ENCODE measurements around the gene BRSK1. TPM values are rescaled to one million over a fixed set of nuclear protein-coding genes. Genes with fewer than 3 reads are reported as not detected.

Gene BRSK1
- total and polyA plus RNA-seq, 2 donors (not counting 1 experiment from before 2014, with no cell fraction given), result 5.1 TPM

GRCh38 chr19:55311797-55312196, 28.0 kb downstream of the BRSK1 start:
- DNase-seq (ENCODE audit: low read depth in 2 of 2), result no peak
- Histone ChIP-seq H3K79me2 (ENCODE audit: control insufficient read depth, insufficient read depth, low read length) (no peaks in the 10 kb centered on the region), H3K27ac (ENCODE audit: insufficient read depth, low read length) (no peak overlapping the region), H3K9ac (ENCODE audit: insufficient read depth, low read length) (no peak overlapping the region), H3K27me3 (ENCODE audit: control insufficient read depth, insufficient read depth, low read length) (no peaks in the 10 kb centered on the region), H3K4me1 (ENCODE audit: control insufficient read depth, extremely low read depth, insufficient read depth, low read length) (no peaks in the 10 kb centered on the region), H3K36me3 (ENCODE audit: control insufficient read depth, insufficient read depth, low read length) (peaks cover 1% of the 10 kb centered on the region), H4K20me1 (ENCODE audit: control insufficient read depth, extremely low read depth, insufficient read depth, low read length) (no peaks in the 10 kb centered on the region), H3K4me2 (ENCODE audit: extremely low read depth, insufficient read depth, low read length) (no peak overlapping the region), H3K9me3 (ENCODE audit: control insufficient read depth, insufficient read depth, low read depth, low read length) (no peaks in the 10 kb centered on the region), H3K4me3 (replicated peaks in 1 of 4; ENCODE audit: control extremely low read depth in 1 of 4, insufficient read depth in 1 of 4, low read depth in 3 of 4, low read length in 4 of 4) (no peak overlapping the region), H2AFZ (ENCODE audit: low read length) (no peak overlapping the region)
- TF ChIP-seq CTCF (conservative IDR thresholded peaks at IDR 0.05 in 1 of 2, IDR thresholded peaks at IDR 0.05 in 1 of 2; ENCODE audit: low read depth in 1 of 2, low read length in 2 of 2) (no peak), EZH2 (IDR thresholded peaks at IDR 0.05; ENCODE audit: low read length, missing control alignments) (no peak)

- Histone ChIP-seq H3K27me3 (ENCODE audit: control insufficient read depth, insufficient read depth, low read length) (no peaks in the 10 kb centered on the region), H3K36me3 (ENCODE audit: control insufficient read depth, insufficient read depth, low read length) (no peaks in the 10 kb centered on the region), H3K9me3 (ENCODE audit: control insufficient read depth, insufficient read depth, low read depth, low read length) (no peaks in the 10 kb centered on the region), H3K4me2 (ENCODE audit: extremely low read depth, insufficient read depth, low read length) (no peak overlapping the region), H2AFZ (ENCODE audit: low read length) (no peak overlapping the region), H3K27ac (ENCODE audit: insufficient read depth, low read length) (no peak overlapping the region), H4K20me1 (ENCODE audit: control insufficient read depth, extremely low read depth, insufficient read depth, low read length) (no peaks in the 10 kb centered on the region), H3K9ac (ENCODE audit: insufficient read depth, low read length) (no peak overlapping the region), H3K4me3 (replicated peaks in 1 of 4; ENCODE audit: control extremely low read depth in 1 of 4, insufficient read depth in 1 of 4, low read depth in 3 of 4, low read length in 4 of 4) (no peak overlapping the region), H3K79me2 (ENCODE audit: control insufficient read depth, insufficient read depth, low read length) (no peaks in the 10 kb centered on the region), H3K4me1 (ENCODE audit: control insufficient read depth, extremely low read depth, insufficient read depth, low read length) (no peaks in the 10 kb centered on the region)
- no peak for DNase-seq (ENCODE audit: low read depth in 2 of 2)
- no peak for TF ChIP-seq EZH2 (IDR thresholded peaks at IDR 0.05; ENCODE audit: low read length, missing control alignments)
- no peak for TF ChIP-seq CTCF (conservative IDR thresholded peaks at IDR 0.05 in 1 of 2, IDR thresholded peaks at IDR 0.05 in 1 of 2; ENCODE audit: low read depth in 1 of 2, low read length in 2 of 2)
These were observed 29.1 kb downstream of the BRSK1 start for GRCh38 chr19:55312621-55313512.

GRCh38 chr19:55314396-55314795, 30.6 kb downstream of the BRSK1 start:
- Histone ChIP-seq H3K4me1 (ENCODE audit: control insufficient read depth, extremely low read depth, insufficient read depth, low read length) (no peaks in the 10 kb centered on the region), H3K4me2 (ENCODE audit: extremely low read depth, insufficient read depth, low read length) (no peak overlapping the region), H3K9me3 (ENCODE audit: control insufficient read depth, insufficient read depth, low read depth, low read length) (no peaks in the 10 kb centered on the region), H3K36me3 (ENCODE audit: control insufficient read depth, insufficient read depth, low read length) (no peaks in the 10 kb centered on the region), H4K20me1 (ENCODE audit: control insufficient read depth, extremely low read depth, insufficient read depth, low read length) (no peaks in the 10 kb centered on the region), H3K79me2 (ENCODE audit: control insufficient read depth, insufficient read depth, low read length) (no peaks in the 10 kb centered on the region), H3K9ac (ENCODE audit: insufficient read depth, low read length) (no peak overlapping the region), H3K4me3 (replicated peaks in 1 of 4; ENCODE audit: control extremely low read depth in 1 of 4, insufficient read depth in 1 of 4, low read depth in 3 of 4, low read length in 4 of 4) (no peak overlapping the region), H3K27me3 (ENCODE audit: control insufficient read depth, insufficient read depth, low read length) (no peaks in the 10 kb centered on the region), H2AFZ (ENCODE audit: low read length) (no peak overlapping the region), H3K27ac (ENCODE audit: insufficient read depth, low read length) (no peak overlapping the region)
- TF ChIP-seq CTCF (conservative IDR thresholded peaks at IDR 0.05 in 1 of 2, IDR thresholded peaks at IDR 0.05 in 1 of 2; ENCODE audit: low read depth in 1 of 2, low read length in 2 of 2) (no peak), EZH2 (IDR thresholded peaks at IDR 0.05; ENCODE audit: low read length, missing control alignments) (no peak)
- DNase-seq (ENCODE audit: low read depth in 2 of 2), result no peak

Data from fibroblast of lung (primary cell).